Adrenal gland (tissue), 5 donors: ENCODE measurements around the gene COA5.

ENCODE experiments used
- CTCF ChIP-seq, 6 experiments: fragments of 450-650 bp in 4 of 6; fragments of 200-600 bp in 2 of 6; sonication (generic) in 1 of 6; IDR thresholded peaks; 1 replicate in 5 of 6; 2 replicates in 1 of 6; pipeline versions ENCODE4 v1.5.1 to v1.8.0; 2016 to 2021; ENCODE audit warnings: antibody characterized with exemption in 6 of 6, mild to moderate bottlenecking in 2 of 6, moderate library complexity in 1 of 6
- POLR2A ChIP-seq, 2 donors: fragments of 450-650 bp; IDR thresholded peaks; one replicate each; pipeline ENCODE4 v1.6.1; 2017; ENCODE audit warnings: antibody characterized with exemption in 2 of 2, mild to moderate bottlenecking in 2 of 2, moderate library complexity in 1 of 2
- donor health status: DM: no; HTN: no; CAD: no.

- TF ChIP-seq CTCF (IDR thresholded peaks at IDR 0.05), result no peak
- TF ChIP-seq POLR2A (IDR thresholded peaks at IDR 0.05), result no peak
These were observed 3.2 kb downstream of the COA5 start for GRCh38 chr2:98605076-98605475.
